ENCODE measurements around the gene DCUN1D3. TPM values are rescaled to one million over a fixed set of nuclear protein-coding genes. Genes with fewer than 3 reads are reported as not detected.

DCUN1D3 gene
- total RNA-seq, 1 experiment from 2014 or later = 10.5 TPM

GRCh38 chr16:20883554-20884239 is 16.5 kb downstream of the DCUN1D3 start:
- Histone ChIP-seq H3K4me3 (ENCODE audit: low read length) (no peak overlapping the region), H4K20me1 (ENCODE audit: low read length) (0 out of 2 replicates have a peak, but pooled peaks cover 6% of the 10 kb centered on the region), H3K9ac (ENCODE audit: low read length) (no peak overlapping the region), H3K4me2 (ENCODE audit: low read length) (no peak overlapping the region; the same call in 1 of the 2 replicates), H2AFZ (ENCODE audit: low read length) (no peak overlapping the region), H3K36me3 (ENCODE audit: low read depth, low read length) (no peaks in the 10 kb centered on the region), H3K27me3 (ENCODE audit: low read length) (no peaks in the 10 kb centered on the region), H3K27ac (ENCODE audit: low read length) (no peak overlapping the region), H3K79me2 (ENCODE audit: low read length) (peaks cover 91% of the 10 kb centered on the region), H3F3A (ENCODE audit: low read length, unreplicated experiment) (no peaks in the 10 kb centered on the region), H3K4me1 (ENCODE audit: insufficient read depth, low read length) (peaks cover 46% of the 10 kb centered on the region), H3K9me2 (replicated peaks; ENCODE audit: low read length) (no peaks in the 10 kb centered on the region), H3K9me3 (ENCODE audit: low read length) (no peaks in the 10 kb centered on the region)
- ATAC-seq (no peak), DNase-seq (no peak)
- POLR2A ChIA-PET (ENCODE audit: unreplicated experiment) = no interaction called here
- CTCF ChIA-PET = no interaction called here
- no peak for TF ChIP-seq CTCF (conservative IDR thresholded peaks at IDR 0.05; ENCODE audit: low read depth, low read length)
- TF ChIP-seq EZH2phosphoT487 (IDR thresholded peaks at IDR 0.05; ENCODE audit: borderline replicate concordance, low read length) = no peak
- TF ChIP-seq EZH2 (IDR thresholded peaks at IDR 0.05; ENCODE audit: low read length, unreplicated experiment) = no peak
- no TSS peak for BruUV-seq (replicated peaks)
- intact Hi-C loops (cut with micrococcal nuclease) = no loop called here

- H3K79me2 ChIP-seq (ENCODE audit: low read length) = peaks cover 95% of the 10 kb centered on the region
- 0 out of 2 replicates have a peak, but pooled peaks cover 6% of the 10 kb centered on the region for H4K20me1 ChIP-seq (ENCODE audit: low read length)
- peak overlapping the region; percentile 32 for H3K27ac ChIP-seq (ENCODE audit: low read length)
- H3F3A ChIP-seq (ENCODE audit: low read length, unreplicated experiment) = no peaks in the 10 kb centered on the region
- no peaks in the 10 kb centered on the region for H3K27me3 ChIP-seq (ENCODE audit: low read length)
- ChIA-PET CTCF (no interaction called here), POLR2A (ENCODE audit: unreplicated experiment) (interaction anchor here (0.6 kb wide), 1 partner anchor 19 kb away, joined by 3 read pairs; the partner anchor contains the start of gene LYRM1)
- ATAC-seq = no peak
- no peaks in the 10 kb centered on the region for H3K9me2 ChIP-seq (replicated peaks; ENCODE audit: low read length)
- H3K4me2 ChIP-seq (ENCODE audit: low read length) = peak overlapping the region; percentile 26
- DNase-seq = no peak
- no TSS peak for BruUV-seq (replicated peaks)
- H3K36me3 ChIP-seq (ENCODE audit: low read depth, low read length) = peaks cover 4% of the 10 kb centered on the region; the same call in 1 of the 2 replicates
- no peak for TF ChIP-seq EZH2 (IDR thresholded peaks at IDR 0.05; ENCODE audit: low read length, unreplicated experiment)
- TF ChIP-seq EZH2phosphoT487 (IDR thresholded peaks at IDR 0.05; ENCODE audit: borderline replicate concordance, low read length) = no peak
- no peak for TF ChIP-seq CTCF (conservative IDR thresholded peaks at IDR 0.05; ENCODE audit: low read depth, low read length)
- no peak overlapping the region for H2AFZ ChIP-seq (ENCODE audit: low read length)
- H3K9ac ChIP-seq (ENCODE audit: low read length) = no peak overlapping the region
- no peaks in the 10 kb centered on the region for H3K9me3 ChIP-seq (ENCODE audit: low read length)
- intact Hi-C loops (cut with micrococcal nuclease) = no loop called here
- peaks cover 50% of the 10 kb centered on the region for H3K4me1 ChIP-seq (ENCODE audit: insufficient read depth, low read length)
- H3K4me3 ChIP-seq (ENCODE audit: low read length) = no peak overlapping the region
These were observed 18.7 kb downstream of the DCUN1D3 start for GRCh38 chr16:20881503-20881878.

GRCh38 chr16:20880867-20881502 is 19.2 kb downstream of the DCUN1D3 start:
- Histone ChIP-seq H3K9me3 (ENCODE audit: low read length) (no peaks in the 10 kb centered on the region), H3K4me3 (ENCODE audit: low read length) (no peak overlapping the region), H3K27ac (ENCODE audit: low read length) (peak overlapping the region; percentile 32), H3K4me1 (ENCODE audit: insufficient read depth, low read length) (peaks cover 50% of the 10 kb centered on the region), H3F3A (ENCODE audit: low read length, unreplicated experiment) (no peaks in the 10 kb centered on the region), H3K4me2 (ENCODE audit: low read length) (peak overlapping the region; percentile 26), H3K9ac (ENCODE audit: low read length) (no peak overlapping the region), H3K79me2 (ENCODE audit: low read length) (peaks cover 95% of the 10 kb centered on the region), H4K20me1 (ENCODE audit: low read length) (0 out of 2 replicates have a peak, but pooled peaks cover 6% of the 10 kb centered on the region), H3K27me3 (ENCODE audit: low read length) (no peaks in the 10 kb centered on the region), H2AFZ (ENCODE audit: low read length) (no peak overlapping the region), H3K36me3 (ENCODE audit: low read depth, low read length) (peaks cover 4% of the 10 kb centered on the region; the same call in 1 of the 2 replicates), H3K9me2 (replicated peaks; ENCODE audit: low read length) (no peaks in the 10 kb centered on the region)
- peak; percentile 65 for ATAC-seq
- ChIA-PET POLR2A (ENCODE audit: unreplicated experiment) (no interaction called here), CTCF (no interaction called here)
- BruUV-seq (replicated peaks) = no TSS peak
- intact Hi-C loops (cut with micrococcal nuclease) = no loop called here
- TF ChIP-seq EZH2phosphoT487 (IDR thresholded peaks at IDR 0.05; ENCODE audit: borderline replicate concordance, low read length) (no peak), CTCF (conservative IDR thresholded peaks at IDR 0.05; ENCODE audit: low read depth, low read length) (no peak), EZH2 (IDR thresholded peaks at IDR 0.05; ENCODE audit: low read length, unreplicated experiment) (no peak)
- peak; percentile 29 for DNase-seq

Data from PC-3 (cell line).